BLaER1 treated with 17β-estradiol and CSF1 and Interleukin-3, amounts not matched to agents 10 nM and 100 nM (cell line): ENCODE measurements around the gene NTF3.

Experiments used
- H3K27ac ChIP-seq, 11 experiments: shearing (Covaris generic); formaldehyde crosslinking; 2 replicates each; pipeline ENCODE4 v1.8.1; 2022
- H3K27me3 ChIP-seq, 11 experiments: shearing (Covaris generic); formaldehyde crosslinking; 2 replicates each; pipeline ENCODE4 v1.8.1; 2022
- H3K36me3 ChIP-seq, 11 experiments: shearing (Covaris generic); formaldehyde crosslinking; 2 replicates each; pipeline ENCODE4 v1.8.1; 2022
- H3K4me1 ChIP-seq, 10 experiments: shearing (Covaris generic); formaldehyde crosslinking; 2 replicates each; pipeline ENCODE4 v1.8.1; 2022
- H3K4me2 ChIP-seq, 11 experiments: shearing (Covaris generic); formaldehyde crosslinking; 2 replicates each; pipeline ENCODE4 v1.8.1; 2022
- H3K4me3 ChIP-seq, 10 experiments: shearing (Covaris generic); formaldehyde crosslinking; 2 replicates each; pipeline ENCODE4 v1.8.1; 2022
- H3K9ac ChIP-seq, 11 experiments: shearing (Covaris generic); formaldehyde crosslinking; 2 replicates each; pipeline ENCODE4 v1.8.1; 2022
- H3K9me3 ChIP-seq, 11 experiments: shearing (Covaris generic); formaldehyde crosslinking; replicated peaks in 1 of 11; 2 replicates each; pipeline ENCODE4 v1.8.1; 2022
- H4K20me1 ChIP-seq, 11 experiments: shearing (Covaris generic); formaldehyde crosslinking; 2 replicates each; pipeline ENCODE4 v1.8.1; 2022
- Cebpa-rat ChIP-seq, 11 experiments: shearing (Covaris generic); IDR thresholded peaks; 2 replicates each; pipeline ENCODE4 v1.8.1; 2022

The NTF3 gene

GRCh38 chr12:5465384-5465783 lies 33.5 kb downstream of the NTF3 start:
- TF ChIP-seq Cebpa-rat (IDR thresholded peaks at IDR 0.05), result no peak
- no peak overlapping the region for H3K4me3 ChIP-seq

GRCh38 chr12:5466521-5466960 lies 34.6 kb downstream of the NTF3 start:
- H3K36me3 ChIP-seq, result no peaks in the 10 kb centered on the region
- no peak overlapping the region for H3K9ac ChIP-seq
- no peak for TF ChIP-seq Cebpa-rat (IDR thresholded peaks at IDR 0.05)
- no peaks in the 10 kb centered on the region for H4K20me1 ChIP-seq
- H3K27me3 ChIP-seq, result no peaks in the 10 kb centered on the region
- H3K9me3 ChIP-seq, result no peaks in the 10 kb centered on the region
- no peak overlapping the region for H3K27ac ChIP-seq
- H3K4me1 ChIP-seq, result no peaks in the 10 kb centered on the region
- no peak overlapping the region for H3K4me3 ChIP-seq
- no peak overlapping the region for H3K4me2 ChIP-seq

More at GRCh38 chr12:5465384-5465783, 33.5 kb downstream of the NTF3 start:
- H3K27me3 ChIP-seq, result no peaks in the 10 kb centered on the region
- no peak overlapping the region for H3K27ac ChIP-seq
- no peak overlapping the region for H3K4me2 ChIP-seq
- no peaks in the 10 kb centered on the region for H3K36me3 ChIP-seq
- no peak overlapping the region for H3K9ac ChIP-seq
- H4K20me1 ChIP-seq, result no peaks in the 10 kb centered on the region
- H3K9me3 ChIP-seq, result no peaks in the 10 kb centered on the region
- H3K4me1 ChIP-seq, result no peaks in the 10 kb centered on the region

GRCh38 chr12:5467931-5468330 lies 36.0 kb downstream of the NTF3 start:
- Histone ChIP-seq H3K9ac (no peak overlapping the region), H3K4me2 (no peak overlapping the region), H4K20me1 (no peaks in the 10 kb centered on the region), H3K27ac (no peak overlapping the region), H3K4me3 (no peak overlapping the region), H3K4me1 (no peaks in the 10 kb centered on the region), H3K27me3 (no peaks in the 10 kb centered on the region), H3K9me3 (no peaks in the 10 kb centered on the region), H3K36me3 (no peaks in the 10 kb centered on the region)
- no peak for TF ChIP-seq Cebpa-rat (IDR thresholded peaks at IDR 0.05)

GRCh38 chr12:5470221-5470620 lies 38.3 kb downstream of the NTF3 start:
- Histone ChIP-seq H3K9me3 (no peaks in the 10 kb centered on the region), H3K9ac (no peak overlapping the region), H3K27ac (no peak overlapping the region), H3K4me1 (no peaks in the 10 kb centered on the region), H4K20me1 (no peaks in the 10 kb centered on the region), H3K27me3 (no peaks in the 10 kb centered on the region), H3K4me2 (no peak overlapping the region), H3K4me3 (no peak overlapping the region), H3K36me3 (no peaks in the 10 kb centered on the region)
- no peak for TF ChIP-seq Cebpa-rat (IDR thresholded peaks at IDR 0.05)

GRCh38 chr12:5470703-5471102 lies 38.8 kb downstream of the NTF3 start:
- Histone ChIP-seq H4K20me1 (no peaks in the 10 kb centered on the region), H3K4me2 (no peak overlapping the region), H3K27me3 (no peaks in the 10 kb centered on the region), H3K36me3 (no peaks in the 10 kb centered on the region), H3K9ac (no peak overlapping the region), H3K4me1 (no peaks in the 10 kb centered on the region), H3K4me3 (no peak overlapping the region), H3K27ac (no peak overlapping the region), H3K9me3 (no peaks in the 10 kb centered on the region)
- TF ChIP-seq Cebpa-rat (IDR thresholded peaks at IDR 0.05), result no peak

GRCh38 chr12:5473076-5473782 lies 41.3 kb downstream of the NTF3 start:
- Histone ChIP-seq H3K9me3 (no peaks in the 10 kb centered on the region), H3K9ac (no peak overlapping the region), H3K27ac (no peak overlapping the region), H4K20me1 (no peaks in the 10 kb centered on the region), H3K4me2 (no peak overlapping the region), H3K4me3 (no peak overlapping the region), H3K4me1 (peaks cover 0 to 11% (median 8%) of the 10 kb centered on the region in 10 experiments; a peak in 8 of 20 replicates), H3K27me3 (no peaks in the 10 kb centered on the region), H3K36me3 (no peaks in the 10 kb centered on the region)
- no peak for TF ChIP-seq Cebpa-rat (IDR thresholded peaks at IDR 0.05)

- Histone ChIP-seq H3K4me2 (no peak overlapping the region), H3K4me3 (no peak overlapping the region), H3K9ac (no peak overlapping the region), H4K20me1 (no peaks in the 10 kb centered on the region), H3K9me3 (no peaks in the 10 kb centered on the region), H3K27ac (no peak overlapping the region), H3K36me3 (no peaks in the 10 kb centered on the region), H3K4me1 (peaks cover 0 to 15% (median 11%) of the 10 kb centered on the region in 10 experiments; a peak in 9 of 20 replicates), H3K27me3 (no peaks in the 10 kb centered on the region)
- no peak for TF ChIP-seq Cebpa-rat (IDR thresholded peaks at IDR 0.05)
These were observed 41.8 kb downstream of the NTF3 start for GRCh38 chr12:5473783-5474116.

- no peak overlapping the region for H3K9ac ChIP-seq
- no peaks in the 10 kb centered on the region for H3K27me3 ChIP-seq
- no peak overlapping the region for H3K4me2 ChIP-seq
- H3K27ac ChIP-seq, result no peak overlapping the region
- H3K4me3 ChIP-seq, result no peak overlapping the region
- H4K20me1 ChIP-seq, result no peaks in the 10 kb centered on the region; a peak in 1 of 22 replicates
- no peaks in the 10 kb centered on the region for H3K9me3 ChIP-seq
- no peaks in the 10 kb centered on the region for H3K36me3 ChIP-seq
- H3K4me1 ChIP-seq, result peaks cover 0 to 15% (median 11%) of the 10 kb centered on the region in 10 experiments; a peak in 9 of 20 replicates
- TF ChIP-seq Cebpa-rat (IDR thresholded peaks at IDR 0.05), result no peak
These were observed 44.4 kb downstream of the NTF3 start for GRCh38 chr12:5476356-5476755.

GRCh38 chr12:5478081-5478706 lies 46.3 kb downstream of the NTF3 start:
- no peak overlapping the region for H3K4me3 ChIP-seq
- H3K27ac ChIP-seq, result no peak overlapping the region
- H3K4me2 ChIP-seq, result peak overlapping the region in 5 of 11 experiments; percentile 7 to 44 (median 35); a peak in 9 of 22 replicates
- H3K27me3 ChIP-seq, result no peaks in the 10 kb centered on the region
- H4K20me1 ChIP-seq, result no peaks in the 10 kb centered on the region; a peak in 1 of 22 replicates
- H3K36me3 ChIP-seq, result no peaks in the 10 kb centered on the region
- TF ChIP-seq Cebpa-rat (IDR thresholded peaks at IDR 0.05), result no peak
- no peak overlapping the region for H3K9ac ChIP-seq
- peaks cover 0 to 15% (median 11%) of the 10 kb centered on the region in 10 experiments; a peak in 9 of 20 replicates for H3K4me1 ChIP-seq
- H3K9me3 ChIP-seq, result no peaks in the 10 kb centered on the region

- Histone ChIP-seq H3K4me2 (no peak overlapping the region), H3K4me1 (peaks cover 0 to 15% (median 11%) of the 10 kb centered on the region in 10 experiments; a peak in 9 of 20 replicates), H3K9me3 (no peaks in the 10 kb centered on the region), H3K27ac (no peak overlapping the region), H4K20me1 (no peaks in the 10 kb centered on the region; a peak in 1 of 22 replicates), H3K36me3 (no peaks in the 10 kb centered on the region), H3K9ac (no peak overlapping the region), H3K4me3 (no peak overlapping the region), H3K27me3 (no peaks in the 10 kb centered on the region)
- no peak for TF ChIP-seq Cebpa-rat (IDR thresholded peaks at IDR 0.05)
These were observed 47.9 kb downstream of the NTF3 start for GRCh38 chr12:5479761-5480160.
